Esophagus squamous epithelium (tissue), 4 donors: Measurements from ENCODE around the gene SMIM43.

Experiments used
- POLR2A ChIP-seq, 4 donors: fragments of 450-650 bp; IDR thresholded peaks; one replicate each; pipeline ENCODE4 v1.6.1; 2017; ENCODE audit warnings: antibody characterized with exemption in 4 of 4, mild to moderate bottlenecking in 4 of 4, moderate library complexity in 3 of 4
- TF ChIP-seq, protein P1 (sequence below), 6 experiments: fragments of 450-650 bp in 4 of 6; fragments of 200-600 bp in 2 of 6; sonication (generic) in 2 of 6; IDR thresholded peaks; one replicate each; pipeline ENCODE4 v1.5.1; 2016 to 2019; ENCODE audit warnings: antibody characterized with exemption in 6 of 6, mild to moderate bottlenecking in 4 of 6, moderate library complexity in 4 of 6

DNA sequence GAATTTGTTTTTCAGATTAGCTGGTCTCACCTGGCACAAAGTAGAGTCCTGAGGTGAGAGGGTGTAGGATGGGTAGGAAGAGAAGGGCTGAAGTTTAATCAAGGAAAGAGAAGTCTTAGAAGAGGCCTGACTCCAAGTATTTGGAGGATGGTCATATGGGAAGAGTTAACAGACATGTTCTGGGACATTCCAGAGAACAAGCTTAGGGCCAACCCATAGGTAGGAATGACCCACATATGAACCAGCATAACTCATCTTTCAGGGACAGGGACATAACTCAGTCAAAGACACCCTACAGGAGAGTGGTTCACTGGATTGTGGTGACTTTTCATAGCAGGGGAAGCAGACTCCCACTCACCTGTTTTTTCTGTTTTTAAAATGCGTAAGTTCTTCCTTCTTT lies 40.3 kb downstream of the SMIM43 start:
- TF ChIP-seq, protein P1, sequence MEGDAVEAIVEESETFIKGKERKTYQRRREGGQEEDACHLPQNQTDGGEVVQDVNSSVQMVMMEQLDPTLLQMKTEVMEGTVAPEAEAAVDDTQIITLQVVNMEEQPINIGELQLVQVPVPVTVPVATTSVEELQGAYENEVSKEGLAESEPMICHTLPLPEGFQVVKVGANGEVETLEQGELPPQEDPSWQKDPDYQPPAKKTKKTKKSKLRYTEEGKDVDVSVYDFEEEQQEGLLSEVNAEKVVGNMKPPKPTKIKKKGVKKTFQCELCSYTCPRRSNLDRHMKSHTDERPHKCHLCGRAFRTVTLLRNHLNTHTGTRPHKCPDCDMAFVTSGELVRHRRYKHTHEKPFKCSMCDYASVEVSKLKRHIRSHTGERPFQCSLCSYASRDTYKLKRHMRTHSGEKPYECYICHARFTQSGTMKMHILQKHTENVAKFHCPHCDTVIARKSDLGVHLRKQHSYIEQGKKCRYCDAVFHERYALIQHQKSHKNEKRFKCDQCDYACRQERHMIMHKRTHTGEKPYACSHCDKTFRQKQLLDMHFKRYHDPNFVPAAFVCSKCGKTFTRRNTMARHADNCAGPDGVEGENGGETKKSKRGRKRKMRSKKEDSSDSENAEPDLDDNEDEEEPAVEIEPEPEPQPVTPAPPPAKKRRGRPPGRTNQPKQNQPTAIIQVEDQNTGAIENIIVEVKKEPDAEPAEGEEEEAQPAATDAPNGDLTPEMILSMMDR (IDR thresholded peaks at IDR 0.05), result no peak
- TF ChIP-seq POLR2A (IDR thresholded peaks at IDR 0.05), result no peak
